HUES64 (cell line): ENCODE measurements around the gene SERTAD2.

ENCODE experiments used
- H3K27ac ChIP-seq: 2 replicates; pipeline ENCODE4 v1.7.0; 2013; ENCODE audit warnings: low read depth, low read length, inconsistent platforms
- H3K27me3 ChIP-seq: 2 replicates; pipeline ENCODE4 v1.6.1; 2013; ENCODE audit warnings: mild to moderate bottlenecking, low read length; ENCODE audit not compliant: insufficient read depth
- H3K36me3 ChIP-seq: 2 replicates; pipeline ENCODE4 v1.6.1; 2013; ENCODE audit warnings: mild to moderate bottlenecking, low read length; ENCODE audit not compliant: insufficient read depth
- H3K4me1 ChIP-seq: 2 replicates; pipeline ENCODE4 v1.6.1; 2013; ENCODE audit warnings: mild to moderate bottlenecking, low read length, moderate library complexity; ENCODE audit not compliant: insufficient read depth
- H3K4me3 ChIP-seq: 2 replicates; pipeline ENCODE4 v1.5.1; 2013; ENCODE audit warnings: mild to moderate bottlenecking, low read length, moderate library complexity
- H3K9ac ChIP-seq: 2 replicates; pipeline ENCODE4 v1.6.1; 2013; ENCODE audit warnings: mild to moderate bottlenecking, low read depth, low read length
- H3K9me3 ChIP-seq: 2 replicates; pipeline ENCODE4 v1.6.1; 2013; ENCODE audit warnings: low read depth, low read length; ENCODE audit not compliant: insufficient read depth
- WGBS: fragments of 150-250, 120-280 bp; methylation state at CpG from one replicate; pipeline ENCODE4 v1.1.7; 2013; ENCODE audit warnings: missing lambda C conversion rate; 5-methylcytosine and 5-hydroxymethylcytosine counted together

Gene SERTAD2

DNA sequence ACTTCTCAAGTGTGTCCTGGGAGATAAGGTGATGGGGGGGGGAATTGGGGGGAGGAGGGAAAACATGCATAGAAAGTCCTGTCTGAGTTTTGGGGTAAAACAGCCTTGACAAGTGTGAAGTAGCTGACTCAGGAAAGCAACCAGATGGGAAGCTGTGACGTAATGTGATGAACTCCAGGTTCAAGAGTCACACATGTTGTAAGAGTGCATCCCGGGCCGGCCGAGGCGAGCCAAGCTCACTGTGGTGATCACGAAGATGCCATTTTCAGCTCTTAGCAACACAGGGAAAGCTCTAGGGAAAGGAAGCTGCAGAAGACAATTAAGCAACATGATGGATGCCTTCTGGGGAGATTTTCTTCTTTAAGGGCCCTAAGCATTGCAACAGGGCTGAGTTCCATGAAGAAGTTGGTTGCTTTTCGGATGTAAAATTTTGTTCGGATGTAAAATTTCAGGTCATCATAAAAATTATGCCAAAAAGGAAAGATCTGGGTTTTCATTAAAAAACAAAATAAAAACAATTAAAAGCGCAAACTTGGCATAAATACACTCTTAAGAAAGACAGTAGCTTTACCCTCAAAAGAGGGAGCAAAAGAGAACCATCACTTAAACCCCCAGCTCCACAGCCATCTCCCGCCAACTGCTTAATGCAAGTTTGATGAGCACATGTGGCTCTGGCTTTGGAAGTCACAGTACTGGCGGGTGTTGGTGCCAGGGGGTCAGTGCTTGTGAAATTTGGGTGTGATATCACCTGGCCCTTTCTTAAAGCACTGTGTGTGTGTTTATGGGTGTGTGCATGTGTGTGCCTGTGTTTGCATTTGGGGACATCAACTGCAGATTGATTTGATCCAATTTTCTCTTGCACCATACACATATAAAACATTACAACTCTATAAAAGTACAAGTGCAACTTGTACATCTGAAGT is 19.1 kb downstream of the SERTAD2 start:
- H3K4me3 ChIP-seq = no peak overlapping the region
- H3K36me3 ChIP-seq = peaks cover 21% of the 10 kb centered on the region
- WGBS = 90% methylated on average over 11 of the region's 11 CpGs
- H3K27me3 ChIP-seq = no peaks in the 10 kb centered on the region
- no peak overlapping the region for H3K9ac ChIP-seq
- no peaks in the 10 kb centered on the region for H3K9me3 ChIP-seq
- no peak overlapping the region for H3K27ac ChIP-seq
- peaks cover 9% of the 10 kb centered on the region for H3K4me1 ChIP-seq

- no peaks in the 10 kb centered on the region for H3K27me3 ChIP-seq
- peaks cover 7% of the 10 kb centered on the region for H3K4me1 ChIP-seq
- H3K27ac ChIP-seq = no peak overlapping the region
- peaks cover 21% of the 10 kb centered on the region for H3K36me3 ChIP-seq
- no peaks in the 10 kb centered on the region for H3K9me3 ChIP-seq
- no peak overlapping the region for H3K9ac ChIP-seq
- no peak overlapping the region for H3K4me3 ChIP-seq
- 94% methylated on average over 9 of the region's 9 CpGs for WGBS
Observed at GRCh38 chr2:64632835-64633819, 20.6 kb downstream of the SERTAD2 start.

DNA sequence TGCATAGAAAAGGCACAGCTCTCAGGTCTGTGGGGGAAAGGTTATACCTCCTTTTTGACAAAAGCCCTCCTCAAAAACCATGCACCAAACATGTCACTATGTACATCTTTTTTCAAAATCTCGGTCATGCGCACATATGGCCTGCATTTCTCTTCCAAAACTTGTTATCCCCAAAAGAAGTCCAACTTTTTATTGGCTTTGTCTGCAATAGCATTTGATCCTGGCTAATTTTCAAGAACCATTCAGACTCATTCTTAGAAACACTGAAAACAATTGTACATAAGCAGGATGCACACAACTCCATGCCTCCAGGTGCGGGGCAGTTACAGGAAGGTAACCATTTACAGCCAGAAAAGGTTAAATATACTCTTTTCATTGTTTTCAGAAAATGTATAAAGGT is 21.9 kb downstream of the SERTAD2 start:
- Histone ChIP-seq H3K4me1 (no peaks in the 10 kb centered on the region; the same call in 1 of the 2 replicates), H3K36me3 (peaks cover 21% of the 10 kb centered on the region), H3K27me3 (no peaks in the 10 kb centered on the region), H3K9ac (no peak overlapping the region), H3K4me3 (no peak overlapping the region), H3K27ac (no peak overlapping the region), H3K9me3 (no peaks in the 10 kb centered on the region)
- WGBS = 98% methylated on average over 3 of the region's 3 CpGs

DNA sequence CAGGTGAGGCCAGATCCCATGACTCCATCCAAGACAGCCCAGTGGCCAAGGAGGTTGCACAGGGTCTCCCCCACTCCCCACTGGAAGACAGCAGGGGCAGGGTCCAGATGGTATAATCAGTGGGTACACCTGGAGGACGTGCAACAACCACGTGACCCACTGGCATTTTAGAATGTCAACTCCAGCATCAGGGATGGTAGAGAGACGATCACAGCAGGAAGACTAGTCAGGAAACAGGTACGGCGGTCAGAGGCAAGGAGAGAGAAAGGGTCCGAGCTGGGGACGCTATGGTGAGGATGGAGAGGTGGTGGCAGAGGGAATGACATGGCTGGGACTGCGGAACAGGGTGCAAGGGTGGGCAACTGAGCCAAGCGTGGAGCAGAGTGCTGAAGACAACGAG is 23.0 kb downstream of the SERTAD2 start:
- no peak overlapping the region for H3K27ac ChIP-seq
- H3K4me3 ChIP-seq = no peak overlapping the region
- H3K9ac ChIP-seq = no peak overlapping the region

GRCh38 chr2:64629875-64630274 is 23.8 kb downstream of the SERTAD2 start:
- Histone ChIP-seq H3K27me3 (no peaks in the 10 kb centered on the region), H3K4me1 (no peaks in the 10 kb centered on the region; the same call in 1 of the 2 replicates), H3K4me3 (no peak overlapping the region), H3K36me3 (peaks cover 6% of the 10 kb centered on the region; the same call in 1 of the 2 replicates), H3K9ac (no peak overlapping the region), H3K9me3 (no peaks in the 10 kb centered on the region), H3K27ac (no peak overlapping the region)
- 93% methylated on average over 7 of the region's 7 CpGs for WGBS

More for the DNA sequence above, 23.0 kb downstream of the SERTAD2 start:
- H3K9me3 ChIP-seq = no peaks in the 10 kb centered on the region
- no peaks in the 10 kb centered on the region for H3K27me3 ChIP-seq
- H3K4me1 ChIP-seq = no peaks in the 10 kb centered on the region; the same call in 1 of the 2 replicates
- peaks cover 15% of the 10 kb centered on the region for H3K36me3 ChIP-seq
- 95% methylated on average over 10 of the region's 10 CpGs for WGBS

DNA sequence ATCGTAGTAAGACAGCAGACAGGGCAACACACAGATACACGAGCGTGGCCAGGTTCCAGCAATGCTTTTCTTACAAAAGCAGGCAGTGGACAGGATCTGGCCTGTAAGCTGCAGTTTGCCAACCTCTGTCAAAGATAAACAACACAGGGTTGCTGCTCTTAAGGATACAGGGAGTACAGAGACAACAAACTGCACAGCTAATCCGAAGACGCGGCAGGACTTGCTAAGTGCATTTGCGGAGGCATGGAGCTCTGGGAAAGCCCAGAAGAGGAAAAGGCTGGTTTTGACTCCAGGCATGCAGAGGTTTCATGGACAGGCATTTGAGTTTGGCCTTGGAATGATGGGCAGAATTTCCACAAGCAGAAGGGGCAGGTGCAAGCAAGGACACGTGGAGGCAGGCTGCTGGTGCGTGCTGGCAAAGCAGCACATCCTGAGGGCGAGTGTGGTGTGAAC is 24.4 kb downstream of the SERTAD2 start:
- 0 out of 2 replicates have a peak, but pooled peaks cover 2% of the 10 kb centered on the region for H3K36me3 ChIP-seq
- no peak overlapping the region for H3K27ac ChIP-seq

DNA sequence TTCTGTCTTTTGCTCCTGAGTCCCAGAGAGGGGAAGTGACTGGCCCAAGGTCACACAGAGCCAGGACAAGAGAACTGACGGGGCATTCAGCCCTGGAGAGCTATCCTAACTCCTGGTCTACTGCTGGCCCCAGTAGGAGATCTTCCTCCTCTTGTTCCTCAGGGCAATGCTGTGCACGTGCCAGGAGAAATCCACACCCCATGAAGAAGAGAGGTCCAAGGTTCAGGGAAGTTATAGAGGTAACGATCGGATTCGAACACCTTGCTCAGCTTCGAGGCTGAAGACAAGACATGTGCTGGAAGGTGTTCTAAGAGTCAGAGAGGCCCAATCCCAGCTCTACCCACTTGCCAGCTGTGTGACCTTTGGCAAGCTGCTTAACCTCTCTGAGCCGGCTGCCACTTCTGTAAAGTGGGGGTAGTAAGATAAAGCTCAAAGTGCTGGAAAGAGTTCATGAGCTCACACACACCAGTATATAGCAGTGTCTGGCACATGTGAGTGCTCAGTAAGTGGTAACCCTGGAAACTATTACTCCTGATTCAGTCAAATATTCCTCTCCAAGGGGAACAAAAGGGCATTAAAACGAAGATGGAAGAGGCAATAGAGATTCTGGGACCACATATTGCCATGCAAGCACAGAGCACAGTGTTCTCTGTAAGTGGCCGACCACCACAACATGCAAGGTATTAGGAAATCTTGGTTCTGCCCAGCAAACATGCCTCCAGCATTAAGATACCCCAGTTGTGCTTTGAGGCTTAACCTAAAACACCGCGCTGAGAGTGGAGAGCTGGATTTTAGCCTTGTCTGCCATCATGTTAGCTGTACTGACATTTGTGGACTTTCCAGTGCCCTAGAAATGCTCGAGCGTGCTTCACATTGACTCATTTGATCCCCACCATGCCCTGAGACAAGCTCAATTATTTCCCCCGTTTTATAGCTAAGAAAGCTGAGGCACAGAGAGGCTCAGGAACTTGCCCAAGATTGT is 25.6 kb downstream of the SERTAD2 start:
- Histone ChIP-seq H3K9ac (no peak overlapping the region), H3K27ac (no peak overlapping the region)
- 91% methylated on average over 14 of the region's 14 CpGs for WGBS

More for the DNA sequence above, 24.4 kb downstream of the SERTAD2 start:
- Histone ChIP-seq H3K4me3 (no peak overlapping the region), H3K4me1 (no peaks in the 10 kb centered on the region; the same call in 1 of the 2 replicates), H3K9ac (no peak overlapping the region), H3K27me3 (no peaks in the 10 kb centered on the region), H3K9me3 (no peaks in the 10 kb centered on the region)
- WGBS = 94% methylated on average over 10 of the region's 10 CpGs

DNA sequence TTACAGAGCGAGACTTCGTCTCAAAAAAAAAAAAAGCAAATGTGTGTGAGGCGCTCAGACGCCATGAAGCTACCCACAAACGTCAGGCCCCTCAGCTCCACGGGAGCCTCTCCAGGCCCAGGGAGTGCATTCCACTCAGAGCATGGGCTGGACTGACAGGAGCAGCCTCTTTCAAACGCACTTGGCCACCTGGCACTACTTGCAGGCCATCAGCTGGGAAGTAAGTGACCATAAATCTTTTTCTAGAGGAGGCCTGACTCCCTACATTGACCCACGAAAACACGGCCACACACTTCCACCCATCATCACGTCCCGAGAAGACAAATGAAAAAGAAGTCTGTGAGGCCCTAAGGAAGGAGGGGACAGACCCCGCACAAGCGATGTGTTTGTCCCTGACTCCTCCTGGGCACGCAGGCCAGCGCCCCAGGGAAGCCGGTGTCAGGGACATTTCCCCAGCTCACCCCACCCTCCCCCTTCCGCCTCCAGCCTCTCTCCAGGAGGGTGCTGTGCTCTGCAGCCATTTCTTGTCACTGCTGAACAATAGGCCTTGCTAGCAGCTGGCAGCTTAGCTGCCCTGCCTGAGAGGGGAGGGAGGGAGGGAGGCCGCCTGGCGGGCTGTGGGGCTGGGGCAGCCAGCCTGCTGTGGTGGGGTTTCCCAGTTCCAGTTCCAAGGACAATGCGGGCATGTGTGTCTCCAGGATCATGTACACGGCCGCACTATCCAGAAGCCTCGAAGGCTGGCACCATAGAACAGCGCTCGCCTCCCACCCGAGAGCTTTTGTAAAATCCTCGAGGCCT is 26.6 kb downstream of the SERTAD2 start:
- no peaks in the 10 kb centered on the region for H3K27me3 ChIP-seq
- H3K4me3 ChIP-seq = no peak overlapping the region
- WGBS = 60% methylated on average over 27 of the region's 27 CpGs
- no peak overlapping the region for H3K9ac ChIP-seq
- peaks cover 6% of the 10 kb centered on the region for H3K4me1 ChIP-seq
- peak overlapping the region; percentile 12; the same call in 1 of the 2 replicates for H3K27ac ChIP-seq
- H3K36me3 ChIP-seq = no peaks in the 10 kb centered on the region
- no peaks in the 10 kb centered on the region for H3K9me3 ChIP-seq

More for the DNA sequence above, 25.6 kb downstream of the SERTAD2 start:
- Histone ChIP-seq H3K4me3 (no peak overlapping the region), H3K4me1 (no peaks in the 10 kb centered on the region; the same call in 1 of the 2 replicates), H3K9me3 (no peaks in the 10 kb centered on the region), H3K36me3 (no peaks in the 10 kb centered on the region), H3K27me3 (no peaks in the 10 kb centered on the region)

GRCh38 chr2:64626146-64626809 is 27.4 kb downstream of the SERTAD2 start:
- Histone ChIP-seq H3K9me3 (no peaks in the 10 kb centered on the region), H3K4me1 (peaks cover 6% of the 10 kb centered on the region), H3K9ac (no peak overlapping the region), H3K27ac (no peak overlapping the region), H3K36me3 (no peaks in the 10 kb centered on the region), H3K4me3 (no peak overlapping the region), H3K27me3 (no peaks in the 10 kb centered on the region)
- 90% methylated on average over 8 of the region's 10 CpGs for WGBS
